Stimulated activated CD8-positive, alpha-beta memory T cell treated with anti-CD3 and anti-CD28 coated beads, Interleukin-12 subunit alpha, Interleukin-12 subunit beta, amount 100 ng/mL, for 1 hour (primary cell): ENCODE results near the gene NLK.
"Not testable (repeated sequence)": the region's sequence is repeated elsewhere in the genome, so short reads cannot be mapped to it uniquely, and the experiment has no call there.

Experiments used
- DNase-seq: peaks from one replicate; pipeline ENCODE4 v3.0.0-alpha.2; 2020; ENCODE audit warnings: low read depth

The NLK gene

DNA sequence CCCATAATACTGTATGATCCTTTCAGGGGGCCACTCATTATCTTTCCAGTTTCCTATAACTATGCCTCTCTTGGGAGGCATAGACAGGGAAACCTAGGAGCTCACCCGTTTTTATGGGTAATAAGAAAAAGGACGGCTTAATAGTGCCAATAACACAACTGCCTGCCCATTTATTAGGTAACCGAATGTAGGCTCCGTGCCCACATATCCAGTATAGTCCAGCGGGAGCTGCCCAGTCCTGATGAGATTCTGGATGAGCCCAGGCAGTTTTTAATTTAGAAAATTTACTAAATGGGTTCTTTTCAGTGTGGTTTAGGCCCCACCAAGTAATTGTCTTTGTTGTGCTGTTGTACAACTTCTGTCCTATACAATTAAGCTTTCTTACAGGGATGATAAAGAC, 189.1 kb downstream of the NLK start:
- not testable (repeated sequence) for DNase-seq

DNA sequence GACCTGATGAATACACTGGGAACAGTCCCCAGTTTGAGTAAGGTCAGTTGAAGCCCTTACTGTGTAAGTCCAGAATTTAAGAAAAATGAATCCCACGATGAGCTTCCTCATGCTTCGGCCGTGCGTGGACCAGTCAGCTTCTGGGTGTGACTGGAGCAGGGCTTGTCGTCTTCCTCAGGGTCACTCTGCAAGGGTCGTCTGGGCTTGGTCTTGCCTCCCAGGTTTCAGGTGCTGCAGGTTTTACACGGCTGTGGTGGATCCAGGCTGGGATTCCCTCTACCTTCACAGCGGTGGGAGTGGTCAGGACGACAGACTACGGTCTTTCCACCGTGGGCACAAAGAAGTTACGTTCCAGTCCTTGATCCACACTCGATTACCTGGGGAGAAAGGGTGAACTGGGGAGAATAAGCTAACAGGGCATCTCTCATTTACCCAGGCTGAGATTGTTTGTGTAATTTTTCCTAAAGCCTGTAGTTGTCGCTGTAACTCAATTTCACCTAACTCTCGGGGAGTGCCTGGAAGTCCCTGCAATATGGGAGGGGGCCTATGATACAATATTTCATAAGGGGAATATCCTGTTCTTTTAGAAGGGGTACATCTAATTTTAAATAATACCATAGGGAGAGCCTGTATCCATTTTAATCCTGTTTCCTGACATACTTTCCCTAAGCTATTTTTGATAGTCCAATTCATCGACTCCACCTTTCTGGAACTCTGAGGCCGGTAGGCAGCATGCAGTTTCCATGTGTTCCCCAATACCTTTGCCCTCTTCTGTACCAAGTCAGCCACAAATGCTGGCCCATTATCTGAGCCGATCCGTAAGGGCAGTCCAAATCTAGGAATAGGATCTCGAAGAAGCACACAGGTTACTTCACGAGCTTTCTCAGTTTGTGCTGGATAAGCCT, 190.7 kb downstream of the NLK start:
- not testable (repeated sequence) for DNase-seq

DNA sequence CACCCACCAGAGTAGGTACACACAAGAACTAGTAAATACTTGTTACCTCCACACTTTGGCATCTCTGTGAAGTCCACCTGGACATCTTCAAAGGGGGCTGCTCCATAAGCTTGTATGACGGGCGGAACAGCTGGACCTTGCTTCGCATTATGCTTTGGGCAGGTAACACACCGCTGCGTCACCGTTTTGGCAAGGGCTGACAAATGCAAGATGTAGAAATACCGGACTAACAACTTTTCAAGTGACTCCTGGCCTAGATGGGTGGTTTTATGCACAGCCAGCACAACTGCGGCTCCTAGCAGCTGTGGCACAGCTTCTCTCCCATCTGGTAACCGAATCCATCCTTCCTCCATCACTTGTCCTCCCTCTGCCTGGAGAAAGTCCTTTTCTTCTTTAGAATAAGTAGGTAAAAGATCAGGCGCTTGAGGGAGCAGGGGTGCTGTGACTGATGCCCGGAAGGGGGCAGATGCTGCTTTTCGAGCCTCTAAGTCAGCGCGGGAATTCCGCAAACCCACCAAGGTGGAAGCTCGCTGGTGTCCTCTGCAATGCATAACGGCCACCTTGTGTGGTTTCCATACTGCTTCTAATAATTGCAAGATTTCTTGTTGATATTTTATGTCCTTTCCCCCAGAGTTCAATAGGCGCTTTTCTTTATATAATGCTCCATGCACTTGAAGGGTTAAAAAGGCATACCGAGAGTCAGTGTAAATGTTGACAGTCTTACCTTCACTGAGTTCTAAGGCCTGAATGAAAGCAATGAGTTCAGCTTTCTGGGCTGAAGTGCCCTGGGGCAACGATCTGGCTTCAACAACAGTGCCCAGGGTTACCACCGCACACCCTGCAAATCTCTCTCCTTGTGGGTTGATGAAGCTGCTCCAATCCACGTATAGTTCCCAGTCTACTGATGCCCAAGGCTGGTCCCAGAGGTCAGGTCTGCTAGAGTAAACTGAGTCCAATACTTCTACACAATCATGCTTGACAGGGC, 191.7 kb downstream of the NLK start:
- DNase-seq: not testable (repeated sequence)

DNA sequence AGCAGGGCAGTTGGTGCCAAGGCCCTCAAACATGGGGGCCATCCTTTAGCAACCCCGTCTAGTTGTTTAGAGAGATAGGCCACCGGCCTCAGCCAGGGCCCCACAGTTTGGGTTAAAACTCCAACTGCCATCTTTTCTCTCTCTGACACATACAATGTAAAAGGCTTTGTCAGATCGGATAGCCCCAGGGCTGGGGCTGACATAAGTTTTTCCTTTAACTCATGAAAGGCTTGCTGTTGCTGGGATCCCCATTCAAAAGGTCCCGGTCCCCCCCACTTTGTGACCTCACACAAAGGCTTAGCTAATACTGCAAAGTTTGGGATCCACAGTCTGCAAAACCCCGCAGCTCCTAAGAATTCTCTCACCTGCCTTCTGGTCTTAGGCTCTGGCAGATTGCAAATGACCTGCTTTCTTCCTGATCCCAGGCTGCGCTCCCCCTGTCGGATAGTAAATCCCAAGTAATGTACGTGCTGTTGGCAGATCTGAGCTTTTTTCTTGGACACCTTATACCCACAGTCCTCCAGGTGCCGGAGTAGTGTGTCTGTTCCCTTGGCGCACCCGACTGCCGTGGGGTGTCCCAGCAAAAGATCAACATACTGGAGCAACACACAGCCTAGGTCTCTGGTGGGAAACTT, 192.7 kb downstream of the NLK start:
- not testable (repeated sequence) for DNase-seq

DNA sequence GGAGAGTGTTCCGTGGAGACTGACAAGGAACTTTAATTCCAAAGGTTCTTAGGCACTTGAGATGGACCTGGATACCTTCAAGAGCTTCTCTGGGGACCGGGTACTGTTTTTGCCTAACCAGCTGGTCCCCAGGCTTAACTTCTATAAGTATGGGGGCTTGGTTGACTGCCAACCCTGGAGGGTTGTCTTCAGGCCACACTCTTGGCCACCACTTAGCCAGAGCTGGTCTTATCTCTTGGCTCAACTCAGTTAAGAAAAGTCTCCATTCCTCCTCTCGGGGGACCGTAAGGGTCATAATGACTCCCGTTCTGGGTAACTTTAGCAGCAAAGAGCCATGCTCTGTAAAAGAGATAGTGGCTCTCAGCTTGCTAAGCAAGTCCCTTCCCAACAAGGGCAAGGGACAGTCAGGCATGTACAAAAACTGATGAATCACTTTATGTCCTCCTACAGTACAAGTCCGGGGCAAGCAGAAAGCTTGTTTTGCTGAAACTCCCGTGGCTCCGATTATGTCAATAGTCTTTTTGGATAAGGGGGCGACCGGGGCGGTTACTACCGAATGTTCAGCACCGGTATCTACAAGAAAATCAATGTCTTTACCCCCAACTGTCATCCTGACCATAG, 193.7 kb downstream of the NLK start:
- not testable (repeated sequence) for DNase-seq

DNA sequence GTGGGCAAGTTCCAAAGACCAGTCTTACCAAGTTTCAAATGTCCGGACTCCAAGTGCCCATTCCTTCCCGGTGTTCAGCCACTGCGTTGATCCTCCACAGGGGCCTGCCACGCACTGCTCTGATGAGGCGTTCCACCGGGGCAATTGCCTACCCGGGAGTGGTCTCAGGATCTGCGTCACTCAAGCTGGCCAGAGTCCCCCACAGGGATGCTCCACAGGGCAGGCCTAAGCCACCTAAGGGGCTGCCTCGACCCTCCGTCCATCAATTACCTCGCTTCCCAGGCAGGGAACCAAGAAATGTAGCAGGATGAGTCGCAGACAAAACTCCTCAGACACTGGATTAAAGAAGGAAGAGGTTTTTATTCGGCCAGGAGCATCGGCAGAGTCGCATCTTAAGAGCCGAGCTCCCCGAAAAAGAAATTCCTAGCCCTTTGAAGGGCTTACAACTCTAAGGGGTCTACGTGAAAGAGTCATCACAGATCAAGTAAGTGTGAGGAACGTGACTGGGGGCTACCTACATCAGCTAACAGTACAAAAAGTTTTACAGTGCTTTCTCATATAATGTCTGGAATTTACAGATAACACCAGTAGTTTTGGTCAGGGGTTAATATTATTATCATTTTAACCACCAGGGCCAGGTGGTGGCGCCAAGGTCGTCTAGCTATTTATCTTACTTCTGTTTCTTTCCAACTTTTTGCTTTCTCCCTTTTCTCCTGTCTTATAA, 196.2 kb downstream of the NLK start:
- DNase-seq: not testable (repeated sequence)

DNA sequence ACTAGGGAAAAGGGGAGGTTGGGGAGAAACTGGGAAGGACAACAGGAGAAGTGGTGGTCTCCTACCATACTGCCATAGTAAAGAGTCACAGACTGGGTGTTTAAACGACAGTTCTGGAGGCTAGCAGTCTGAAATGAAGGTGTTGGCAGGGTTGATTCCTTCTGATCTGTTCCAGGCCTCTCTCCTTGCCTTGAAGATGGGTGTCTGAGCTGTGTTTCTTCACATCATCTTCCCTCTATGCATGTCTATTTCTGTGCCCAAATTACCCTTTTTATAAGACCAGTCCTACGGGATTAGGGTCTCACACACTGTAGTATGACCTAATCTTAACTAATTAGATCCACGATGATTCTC, 196.8 kb downstream of the NLK start:
- no peak for DNase-seq

DNA sequence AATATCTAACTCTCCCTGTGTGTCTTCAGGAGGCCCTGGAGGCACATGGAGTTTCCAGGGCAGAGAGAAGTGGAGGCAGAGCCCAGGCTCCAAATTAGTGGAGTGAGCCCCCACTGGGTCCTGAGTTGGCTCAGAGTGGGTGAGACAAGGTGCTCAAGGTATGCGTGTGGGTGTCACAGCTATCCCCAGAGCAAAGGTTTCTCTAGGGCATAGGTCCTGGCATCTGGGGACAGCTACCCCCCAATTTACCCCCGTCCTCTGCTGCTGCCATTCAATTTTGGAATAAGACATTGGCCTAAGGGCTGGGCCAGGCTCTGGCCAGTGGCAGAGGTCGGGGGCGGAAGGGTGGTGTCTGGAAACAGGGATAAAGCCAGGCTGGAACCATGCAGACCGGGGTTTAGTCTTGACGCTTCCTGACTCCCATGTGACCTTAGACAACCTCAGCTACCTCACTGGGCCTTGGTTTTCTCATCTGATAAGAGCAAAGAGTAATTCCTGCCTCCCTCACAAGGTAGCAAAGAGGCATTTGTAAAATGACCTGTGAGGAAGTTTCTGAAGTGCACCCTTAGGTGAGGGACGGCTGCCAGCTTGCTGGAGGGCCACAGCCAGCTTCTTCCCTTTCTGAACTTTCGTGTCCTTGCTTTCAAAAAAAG, 198.3 kb downstream of the NLK start:
- DNase-seq: no peak

DNA sequence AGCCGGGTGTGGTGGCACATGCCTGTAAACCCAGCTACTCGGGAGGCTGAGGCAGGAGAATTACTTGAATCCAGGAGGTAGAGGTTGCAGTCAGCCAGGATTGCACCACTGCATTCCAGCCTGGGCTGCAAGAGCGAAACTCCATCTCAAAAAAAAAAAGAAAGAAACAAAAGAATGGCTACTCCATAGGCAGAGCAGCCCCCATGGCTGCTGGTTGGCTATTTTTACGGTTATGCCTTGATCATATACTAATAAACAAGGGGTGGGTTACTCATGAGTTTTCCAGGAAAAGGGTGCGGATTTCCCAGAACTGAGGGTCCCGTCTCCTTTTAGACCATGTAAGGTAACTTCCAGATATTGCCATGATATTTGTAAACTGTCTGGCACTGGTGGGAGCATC, 200.3 kb downstream of the NLK start:
- no peak for DNase-seq

DNA sequence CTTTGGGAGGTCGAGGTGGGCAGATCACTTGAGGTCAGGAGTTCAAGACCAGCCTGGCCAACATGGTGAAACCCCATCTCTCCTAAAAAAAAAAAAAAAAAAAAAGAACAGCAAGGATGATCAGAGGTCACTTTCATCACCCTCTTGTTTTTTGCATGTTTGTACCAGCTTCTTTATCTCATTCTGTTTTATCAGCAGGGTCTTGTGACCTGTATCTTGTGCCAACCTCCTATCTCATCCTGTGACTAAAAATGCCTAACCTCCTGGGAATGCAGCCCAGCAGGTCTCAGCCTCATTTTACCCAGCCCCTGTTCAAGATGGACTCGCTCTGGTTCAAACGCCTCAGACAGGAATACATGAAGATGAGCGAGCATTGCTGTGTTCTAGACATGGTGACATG, 200.8 kb downstream of the NLK start:
- DNase-seq: not testable (repeated sequence)

DNA sequence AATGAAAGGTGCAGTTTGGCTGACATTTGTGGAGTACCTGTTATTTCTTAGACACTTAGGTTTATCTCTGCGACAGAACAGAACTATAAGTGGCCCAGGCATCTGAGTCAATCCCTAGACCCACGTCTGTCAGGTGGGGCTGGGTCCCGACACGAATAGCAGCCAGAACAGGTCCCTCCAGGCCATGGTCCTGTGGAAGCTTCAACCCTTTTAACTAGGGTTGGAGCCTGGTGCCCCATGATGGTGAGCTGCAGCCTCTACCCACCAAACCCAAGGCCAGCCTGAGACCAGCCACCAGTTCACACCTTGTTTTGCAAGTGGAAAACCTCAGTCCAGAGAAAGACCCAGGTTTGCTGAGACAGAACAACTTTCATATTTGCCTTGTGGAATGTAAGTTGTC, 202.0 kb downstream of the NLK start:
- no peak for DNase-seq
